K562 (cell line): ENCODE data around the gene COX4I2. TPM values are rescaled to one million over a fixed set of nuclear protein-coding genes. Genes with fewer than 3 reads are reported as not detected.

ENCODE experiments used
- ATAC-seq: fragments of 200-7000 bp; cut with Tn5 transposase; 3 replicates; pipeline ENCODE4 v1.9.1; 2020; ENCODE audit warnings: moderate library complexity
- BruUV-seq: library from RNA; stranded (reverse); fragments of 400-500 nt; replicated peaks from 2 replicates; lab custom pipeline; 2021; lab: Mats Ljungman, UMichigan
- CTCF ChIA-PET: fragments of 300-600 bp; formaldehyde crosslinking; extraction: SDS; loops from one replicate; lab custom pipeline; 2021; ENCODE audit warnings: low intra/inter-chr PET ratio; lab: Yijun Ruan, JAX
- POLR2A ChIA-PET: fragments of 300-600, 350-650 bp; sonication (Branson Sonifier 250); formaldehyde crosslinking; extraction: SDS; loops from one replicate; lab custom pipeline; 2021; ENCODE audit warnings: antibody characterized with exemption, inconsistent platforms; lab: Yijun Ruan, JAX
- DNase-seq, 4 experiments: peaks; one replicate each; pipeline versions ENCODE4 v3.0.0 to v3.0.0-alpha.2; 2011 to 2018; ENCODE audit warnings: low spot score in 3 of 4, mixed read lengths in 3 of 4; ENCODE audit errors: extremely low read depth in 1 of 4
- FAIRE-seq: peaks from 2 replicates; lab custom pipeline; 2011; peaks lifted over from hg19 to GRCh38; lab: Jason Lieb, UNC
- H2AFZ ChIP-seq: 2 replicates; pipeline ENCODE4 v1.6.0; 2011; ENCODE audit warnings: low read depth, low read length, control low read depth, inconsistent platforms
- H3K27ac ChIP-seq: fragments of 200-600 bp; 3 replicates; pipeline ENCODE4 v1.8.0; 2011; ENCODE audit warnings: low read depth, mild to moderate bottlenecking, control low read depth, inconsistent platforms, low read length, moderate library complexity, mixed read lengths; ENCODE audit errors: extremely low read depth
- H3K27me3 ChIP-seq, 2 experiments: fragments of 300-600 bp in 1 of 2; 2 replicates in 1 of 2; 3 replicates in 1 of 2; pipeline versions ENCODE4 v1.6.0 to v1.8.0; 2011; ENCODE audit warnings: inconsistent platforms in 2 of 2, low read length in 2 of 2, mild to moderate bottlenecking in 1 of 2, mixed read lengths in 1 of 2, moderate library complexity in 1 of 2; ENCODE audit not compliant: control insufficient read depth in 2 of 2, insufficient read depth in 2 of 2
- H3K36me3 ChIP-seq: fragments of 300-600 bp; 3 replicates; pipeline ENCODE4 v1.8.0; 2011; ENCODE audit warnings: mild to moderate bottlenecking, low read length, inconsistent platforms; ENCODE audit not compliant: control insufficient read depth, insufficient read depth
- H3K4me1 ChIP-seq, 2 experiments: fragments of 200-600 bp in 1 of 2; replicated peaks in 1 of 2; 2 replicates in 1 of 2; 3 replicates in 1 of 2; pipeline versions ENCODE4 v1.5.1 to v1.8.0; 2011; ENCODE audit warnings: inconsistent platforms in 2 of 2, low read length in 2 of 2, mild to moderate bottlenecking in 1 of 2, mixed read lengths in 1 of 2, moderate library complexity in 1 of 2; ENCODE audit not compliant: control insufficient read depth in 2 of 2, insufficient read depth in 2 of 2
- H3K4me2 ChIP-seq: 2 replicates; pipeline ENCODE4 v1.6.1; 2011; ENCODE audit warnings: low read length, control low read depth, inconsistent platforms, mixed read lengths; ENCODE audit not compliant: insufficient read depth
- H3K4me3 ChIP-seq: fragments of 200-600 bp; sonication (generic), shearing (Covaris generic); 2 replicates; pipeline ENCODE4 v1.5.1; 2016; ENCODE audit warnings: control low read depth, inconsistent platforms
- H3K79me2 ChIP-seq: fragments of 200-600 bp; 3 replicates; pipeline ENCODE4 v1.8.0; 2011; ENCODE audit warnings: low read length, inconsistent platforms; ENCODE audit not compliant: control insufficient read depth, insufficient read depth
- H3K9ac ChIP-seq, 2 experiments: 2 replicates each; pipeline versions ENCODE4 v1.6.0 to v1.6.1; 2011; ENCODE audit warnings: low read depth in 2 of 2, low read length in 2 of 2, control low read depth in 1 of 2, inconsistent platforms in 1 of 2, mild to moderate bottlenecking in 1 of 2, mixed read lengths in 1 of 2; ENCODE audit not compliant: insufficient read depth in 1 of 2
- H3K9me1 ChIP-seq: one replicate; pipeline ENCODE4 v1.6.0; 2011; ENCODE audit warnings: inconsistent platforms, mild to moderate bottlenecking, low read length, moderate library complexity; ENCODE audit not compliant: control insufficient read depth, insufficient read depth
- H3K9me3 ChIP-seq: replicated peaks from 2 replicates; pipeline ENCODE4 v1.5.1; 2011; ENCODE audit warnings: low read depth, low read length, inconsistent platforms; ENCODE audit not compliant: control insufficient read depth, insufficient read depth
- H4K20me1 ChIP-seq: replicated peaks from 2 replicates; pipeline ENCODE4 v1.6.1; 2011; ENCODE audit warnings: low read length, inconsistent platforms, mixed read lengths; ENCODE audit not compliant: control insufficient read depth, insufficient read depth
- CREB3 ChIP-seq: fragments of 450-650 bp; conservative IDR thresholded peaks from 2 replicates; pipeline ENCODE4 v1.6.1; 2016; ENCODE audit warnings: missing genetic modification characterization, low read depth, mild to moderate bottlenecking, missing compliant biosample characterization, moderate library complexity
- CTBP1 ChIP-seq: fragments of 450-650 bp; IDR thresholded peaks from 2 replicates; pipeline ENCODE4 v1.6.1; 2016; ENCODE audit warnings: borderline replicate concordance
- HDGF ChIP-seq: fragments of 450-650 bp; IDR thresholded peaks from 2 replicates; pipeline ENCODE4 v1.6.1; 2016
- HMGXB4 ChIP-seq: sonication (generic); formaldehyde crosslinking; IDR thresholded peaks from 2 replicates; pipeline ENCODE4 v1.8.1; 2023; ENCODE audit warnings: mild to moderate bottlenecking, missing genetic modification reagents
- ID3 ChIP-seq, 2 experiments: fragments of 250-450 bp in 1 of 2; fragments of 450-650 bp in 1 of 2; sonication (Bioruptor Pico) in 1 of 2; IDR thresholded peaks; 2 replicates each; pipeline versions ENCODE4 v1.6.1 to v1.8.0; 2016 to 2021; ENCODE audit warnings: mild to moderate bottlenecking in 2 of 2, moderate library complexity in 2 of 2, missing compliant biosample characterization in 1 of 2, missing genetic modification characterization in 1 of 2
- POLR2A ChIP-seq: fragments of 450-650 bp; conservative IDR thresholded peaks from 2 replicates; pipeline ENCODE4 v1.6.1; 2016
- POLR2H ChIP-seq: IDR thresholded peaks from 2 replicates; pipeline ENCODE4 v1.6.1; 2016; ENCODE audit warnings: missing genetic modification characterization, low read depth, mild to moderate bottlenecking, control low read depth, missing compliant biosample characterization, moderate library complexity
- RBM14 ChIP-seq: fragments of 200-400 bp; formaldehyde crosslinking; IDR thresholded peaks from 2 replicates; pipeline ENCODE4 v1.6.1; 2018; ENCODE audit warnings: low read depth, mild to moderate bottlenecking, low read length, moderate library complexity, borderline replicate concordance; ENCODE audit not compliant: insufficient read depth
- SIN3B ChIP-seq: fragments of 450-650 bp; IDR thresholded peaks from 2 replicates; pipeline ENCODE4 v1.6.1; 2017; ENCODE audit warnings: low read depth, mild to moderate bottlenecking, moderate library complexity
- SMARCA5 ChIP-seq: fragments of 450-650 bp; IDR thresholded peaks from 2 replicates; pipeline ENCODE4 v1.6.1; 2016
- SOX6 ChIP-seq: fragments of 450-650 bp; IDR thresholded peaks from 2 replicates; pipeline ENCODE4 v1.6.1; 2014; ENCODE audit warnings: mild to moderate bottlenecking
- SPI1 ChIP-seq: IDR thresholded peaks from 2 replicates; pipeline ENCODE4 v1.6.1; 2011; ENCODE audit warnings: low read depth, low read length, control low read depth, borderline replicate concordance
- THRB ChIP-seq: fragments of 450-650 bp; formaldehyde crosslinking; conservative IDR thresholded peaks from 2 replicates; pipeline ENCODE4 v1.4.0; 2022; ENCODE audit warnings: mild to moderate bottlenecking, missing genetic modification characterization
- ZNF23 ChIP-seq: fragments of 250-450 bp; sonication (Bioruptor Pico); IDR thresholded peaks from 2 replicates; pipeline ENCODE4 v1.4.0; 2020; ENCODE audit warnings: mild to moderate bottlenecking
- ZNF3 ChIP-seq: fragments of 250-450 bp; sonication (Bioruptor Pico); IDR thresholded peaks from 2 replicates; pipeline ENCODE4 v1.5.0; 2021; ENCODE audit warnings: mild to moderate bottlenecking, moderate library complexity
- ZNF311 ChIP-seq: fragments of 250-450 bp; sonication (Bioruptor Pico); IDR thresholded peaks from 2 replicates; pipeline ENCODE4 v1.4.0; 2020; ENCODE audit warnings: mild to moderate bottlenecking, moderate library complexity
- ZNF583 ChIP-seq: fragments of 250-450 bp; sonication (Bioruptor Pico); IDR thresholded peaks from 2 replicates; pipeline ENCODE4 v1.4.0; 2020
- WGBS: fragments of 100-300 bp; shearing (Covaris generic); methylation state at CpG from one replicate; pipeline ENCODE4 v1.1.6; 2016; ENCODE audit warnings: low coverage, mixed read lengths; ENCODE audit not compliant: insufficient coverage; ENCODE audit errors: missing lambda C conversion rate; 5-methylcytosine and 5-hydroxymethylcytosine counted together
- in situ Hi-C: fragments of 300-500 bp; cut with MboI; formaldehyde crosslinking; loops from 4 replicates; pipeline ENCODE4 v1.15.0; 2018; ENCODE audit warnings: inconsistent platforms, mixed read lengths
- intact Hi-C: fragments of 100-400 bp; cut with micrococcal nuclease; formaldehyde crosslinking; loops from 2 replicates; pipeline ENCODE4 v1.14.2; 2022
- polyA plus RNA-seq, 8 experiments: library from polyadenylated mRNA; depleted of rRNA in 4 of 8; stranded (reverse) in 5 of 8; unstranded in 3 of 8; fragments of >200 nt; fragmentation: Nextera tagmentation in 2 of 8; fragmentation: Illumina TruSeq in 1 of 8; extraction: Ambion mirVana in 2 of 8; extraction: Trizol in 1 of 8; gene quantifications; 2 replicates each; pipeline versions ENCODE4 v1.2.1 to v1.2.3, GENCODE V29; 2011 to 2014; ENCODE audit warnings: inconsistent platforms in 1 of 8, missing spikeins in 1 of 8
- total RNA-seq, 7 experiments: library from RNA; depleted of rRNA in 6 of 7; stranded (reverse); fragments of >200 nt in 6 of 7; fragmentation: Illumina TruSeq in 2 of 7; extraction: Trizol in 2 of 7; gene quantifications; 2 replicates each; pipeline versions ENCODE4 v1.2.1 to v1.2.3, GENCODE V29; 2011 to 2021; ENCODE audit warnings: low replicate concordance in 1 of 7

Gene COX4I2
- total and polyA plus RNA-seq, 9 of the 15 experiments (the other 6 are each of a cell fraction or from before 2014, with no cell fraction given) = not detected

DNA sequence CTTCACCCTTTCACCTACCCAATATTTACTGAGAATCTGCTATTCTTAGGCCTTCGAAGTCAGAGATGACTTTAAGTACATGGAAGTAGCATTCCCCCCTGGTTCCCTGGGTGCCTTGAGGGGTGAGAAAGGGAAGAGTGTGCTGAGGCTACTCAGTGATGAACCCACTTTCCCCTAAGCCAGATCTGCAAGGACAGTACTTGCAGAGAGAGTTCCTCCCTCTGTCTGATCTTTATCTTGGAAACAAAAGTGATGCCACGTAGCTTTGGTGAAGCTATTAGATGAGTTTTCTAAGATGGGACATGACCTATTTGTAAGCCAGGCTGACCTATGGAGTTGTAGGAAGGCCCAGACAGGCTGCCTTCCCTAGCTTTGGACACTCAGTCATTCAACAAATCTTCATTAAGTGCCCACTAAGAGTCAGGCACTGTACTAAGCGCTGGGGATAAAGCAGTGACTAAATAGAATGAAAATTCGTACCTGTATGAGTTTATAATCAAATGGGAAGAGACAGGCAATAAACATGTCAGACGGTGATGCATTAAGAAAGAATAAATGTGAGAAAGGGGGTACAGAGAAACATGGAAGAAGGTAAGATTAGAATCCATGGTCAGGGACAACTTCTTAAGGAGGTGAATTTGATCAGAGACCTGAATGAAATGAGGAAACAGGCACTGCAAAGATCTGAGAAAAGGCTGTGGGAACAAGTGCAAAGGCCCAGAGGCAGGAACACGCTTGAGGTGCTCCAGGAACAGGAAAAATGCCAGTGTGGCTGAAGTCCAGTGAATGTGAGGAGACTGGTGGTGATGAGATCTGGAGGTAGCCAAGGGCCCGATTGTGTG lies 42.8 kb downstream of the COX4I2 start:
- 62% methylated on average over 7 of the region's 7 CpGs for WGBS
- H3K36me3 ChIP-seq = peaks cover 79% of the 10 kb centered on the region
- no peaks in the 10 kb centered on the region for H4K20me1 ChIP-seq
- DNase-seq = no peak
- in situ Hi-C loops = no loop called here
- ATAC-seq = no peak
- FAIRE-seq = no peak
- peak overlapping the region; percentile 26 to 57; a peak in 3 of 4 replicates for H3K9ac ChIP-seq
- intact Hi-C loops = no loop called here
- no peak overlapping the region for H2AFZ ChIP-seq
- no peaks in the 10 kb centered on the region for H3K9me1 ChIP-seq
- CTCF ChIA-PET = no interaction called here
- H3K27ac ChIP-seq = peak overlapping the region; percentile 62
- no peak overlapping the region for H3K4me3 ChIP-seq
- no peaks in the 10 kb centered on the region for H3K9me3 ChIP-seq
- no peaks in the 10 kb centered on the region for H3K27me3 ChIP-seq
- H3K79me2 ChIP-seq = peaks cover 95% of the 10 kb centered on the region
- BruUV-seq = no TSS peak
- H3K4me1 ChIP-seq = peaks cover 64 to 90% of the 10 kb centered on the region in 2 experiments
- POLR2A ChIA-PET = interaction anchor here (0.6 to 1.3 kb wide), 3 partner anchors 18 to 286 kb away, joined by 3 to 4 read pairs (median 4); no protein-coding TSS in a partner anchor
- no peak overlapping the region; the same call in 1 of the 2 replicates for H3K4me2 ChIP-seq
- peak; percentile 74 for TF ChIP-seq ZNF3 (CRISPR knock-in tag)
- peak; percentile 31; the same call in 1 of the 2 replicates for TF ChIP-seq POLR2H (tag)
- peak; percentile 29; the same call in 1 of the 2 replicates for TF ChIP-seq HDGF
- no peak for TF ChIP-seq ID3 (CRISPR knock-in tag; IDR thresholded peaks at IDR 0.05)
- TF ChIP-seq ID3 (tag; IDR thresholded peaks at IDR 0.05) = 0 out of 2 replicates have a peak, but pooled peaks have one; percentile 22
- TF ChIP-seq RBM14 = no peak
- TF ChIP-seq SIN3B = no peak
- TF ChIP-seq ZNF23 (CRISPR knock-in tag) = no peak
- no peak for TF ChIP-seq THRB (CRISPR knock-in tag)
- TF ChIP-seq ZNF583 (CRISPR knock-in tag) = no peak
- TF ChIP-seq CTBP1 = 0 out of 2 replicates have a peak, but pooled peaks have one; percentile 23
- peak; percentile 62; the same call in 1 of the 2 replicates for TF ChIP-seq SPI1
- TF ChIP-seq SMARCA5 = peak; percentile 69; the same call in 1 of the 2 replicates
- TF ChIP-seq HMGXB4 (CRISPR knock-in tag) = 0 out of 2 replicates have a peak, but pooled peaks have one; percentile 38
- 0 out of 2 replicates have a peak, but pooled peaks have one; percentile 30 for TF ChIP-seq SOX6
- 0 out of 2 replicates have a peak, but pooled peaks have one; percentile 13 for TF ChIP-seq CREB3 (tag)
- 0 out of 2 replicates have a peak, but pooled peaks have one; percentile 10 for TF ChIP-seq POLR2A
- peak; percentile 75; the same call in 1 of the 2 replicates for TF ChIP-seq ZNF311 (CRISPR knock-in tag)
